Lung microvascular endothelial cell (primary cell): ENCODE measurements around the gene RRAD. TPM values are rescaled to one million over a fixed set of nuclear protein-coding genes. Genes with fewer than 3 reads are reported as not detected.
"Not testable (repeated sequence)": the region's sequence is repeated elsewhere in the genome, so short reads cannot be mapped to it uniquely, and the experiment has no call there.

Experiments used
- DNase-seq, 2 donors: peaks; one replicate each; pipeline versions ENCODE4 v3.0.0 to v3.0.0-alpha.2; 2010; ENCODE audit warnings: low read depth in 2 of 2
- total RNA-seq: library from RNA; depleted of rRNA; stranded (reverse); fragments of >200 nt; gene quantifications from 2 replicates; pipeline ENCODE4 v1.2.1, GENCODE V29; 2014

The RRAD gene
- total RNA-seq, 1 donor from 2014 or later = 0.60 TPM

- DNase-seq = no peak
These were observed 24.5 kb downstream of the RRAD start for GRCh38 chr16:66900721-66901441.

DNA sequence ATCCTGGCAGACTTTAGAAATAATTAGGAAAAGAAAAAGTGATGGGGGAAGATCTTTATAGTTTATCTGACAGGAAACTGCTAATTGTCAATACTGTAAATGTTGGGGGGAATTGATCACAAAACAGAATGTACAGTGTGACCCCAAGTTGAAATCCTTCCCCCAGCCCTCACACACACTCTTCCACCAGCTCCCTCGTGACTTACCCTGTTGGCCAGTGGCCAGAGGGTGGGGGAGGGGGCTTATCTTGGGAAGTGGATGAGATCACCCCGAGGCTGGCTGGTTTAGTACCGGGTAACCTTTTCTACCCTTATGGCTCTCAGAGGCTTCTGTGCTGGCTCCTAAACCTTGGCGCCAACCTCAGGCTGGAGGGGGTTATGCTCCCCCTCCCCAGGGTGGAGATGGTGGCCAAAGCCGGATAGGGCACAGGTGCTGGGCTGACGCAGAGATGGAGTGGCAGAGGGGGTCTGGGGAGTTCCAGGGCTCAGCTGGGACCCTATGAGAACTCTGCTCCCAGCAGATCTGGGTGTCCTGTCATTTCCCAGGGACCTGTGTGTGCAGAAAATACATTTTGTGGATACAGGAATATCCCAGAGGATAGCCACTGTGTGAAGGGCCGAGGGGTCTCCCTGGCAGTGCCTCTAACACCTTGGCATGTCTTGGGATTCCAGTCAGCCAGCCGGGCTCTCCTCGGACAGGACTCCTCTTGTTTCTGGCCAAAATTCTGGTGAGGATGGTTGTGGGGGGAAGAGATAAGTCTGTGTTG lies 25.2 kb downstream of the RRAD start:
- DNase-seq = peak; percentile 31 to 74

GRCh38 chr16:66899310-66899944 lies 25.9 kb downstream of the RRAD start:
- DNase-seq = no peak

DNA sequence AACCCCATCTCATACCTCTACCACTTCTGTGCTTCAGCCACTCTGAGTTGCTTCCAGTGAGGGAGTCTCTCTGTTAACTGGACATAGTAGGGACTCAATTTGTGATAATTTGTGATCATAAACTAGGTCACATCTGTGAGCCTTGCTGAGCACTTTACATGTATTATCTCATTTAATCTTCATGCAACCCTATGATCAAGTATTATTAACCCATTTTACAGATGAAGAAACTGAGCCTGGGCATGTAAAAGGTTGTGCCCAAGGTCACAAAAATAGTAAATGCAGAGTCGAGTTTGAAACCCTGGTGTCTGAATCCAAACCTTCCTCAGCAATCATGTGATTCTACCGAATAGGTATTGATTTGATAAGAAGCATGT lies 26.4 kb downstream of the RRAD start:
- no peak for DNase-seq

- no peak for DNase-seq
These were observed 27.1 kb downstream of the RRAD start for GRCh38 chr16:66898207-66898606.

GRCh38 chr16:66896682-66897081 lies 28.7 kb downstream of the RRAD start:
- not testable (repeated sequence) for DNase-seq

GRCh38 chr16:66895999-66896398 lies 29.3 kb downstream of the RRAD start:
- DNase-seq = no peak

GRCh38 chr16:66895689-66895979 lies 29.7 kb downstream of the RRAD start:
- no peak for DNase-seq

DNA sequence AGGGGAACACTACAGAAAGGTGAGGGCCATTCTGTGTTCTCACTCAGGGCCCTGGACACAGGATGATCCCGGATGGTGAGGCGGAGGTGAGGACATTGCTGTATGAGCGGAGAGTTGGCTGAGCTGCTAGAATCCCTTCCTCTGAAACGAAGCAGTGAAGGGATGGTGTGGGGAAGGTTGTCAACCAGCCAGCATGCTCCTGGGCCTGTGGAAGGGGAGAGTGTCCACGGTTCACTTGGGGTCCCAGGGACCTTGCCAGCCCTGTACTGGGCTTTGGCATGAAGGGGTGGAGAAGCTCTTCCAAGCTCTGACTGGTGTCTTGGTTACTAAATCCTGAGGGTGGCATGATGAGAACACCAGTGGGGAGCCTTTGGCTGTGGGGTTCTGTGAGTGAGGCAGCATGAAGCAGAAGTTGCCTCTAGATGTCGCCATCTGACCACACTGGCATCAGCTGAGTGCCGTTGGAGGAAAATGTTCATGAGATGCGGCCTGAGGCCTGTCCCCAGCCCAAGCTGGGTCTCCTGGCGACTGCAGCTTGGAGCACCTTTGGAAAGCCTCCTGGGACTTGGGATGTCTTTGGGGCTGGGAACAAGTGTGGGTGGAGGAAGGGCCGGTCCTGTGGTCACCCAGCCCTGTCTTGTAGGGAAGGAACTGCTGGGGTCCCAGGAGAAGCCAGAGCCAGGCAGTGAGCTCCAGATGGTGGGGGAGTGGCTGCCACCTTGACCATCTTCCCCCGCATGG lies 30.2 kb downstream of the RRAD start:
- DNase-seq = peak; percentile 79 to 85

- DNase-seq = no peak
These were observed 31.3 kb downstream of the RRAD start for GRCh38 chr16:66894055-66894454.

- DNase-seq = no peak
These were observed 33.5 kb downstream of the RRAD start for GRCh38 chr16:66891797-66892196.

GRCh38 chr16:66891360-66891759 lies 34.0 kb downstream of the RRAD start:
- DNase-seq = no peak

DNA sequence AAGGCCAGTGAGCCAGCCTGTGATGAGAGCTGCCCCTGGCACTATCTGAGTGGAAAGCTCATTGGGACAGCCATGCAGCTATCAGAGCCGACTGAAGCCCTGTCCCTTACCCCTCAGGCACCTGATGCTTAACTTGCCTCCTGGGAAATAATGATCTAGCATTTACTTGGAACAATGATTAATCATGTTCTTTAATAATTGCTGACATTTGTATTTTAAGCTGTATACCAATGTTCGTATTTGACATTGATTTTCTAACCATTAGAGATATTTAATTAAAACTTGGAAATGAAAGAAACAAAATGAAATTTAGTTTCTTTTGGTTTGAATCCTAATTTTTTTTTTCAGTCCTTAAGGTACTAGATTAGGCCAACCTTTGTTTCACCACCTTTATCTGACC lies 34.5 kb downstream of the RRAD start:
- no peak for DNase-seq

DNA sequence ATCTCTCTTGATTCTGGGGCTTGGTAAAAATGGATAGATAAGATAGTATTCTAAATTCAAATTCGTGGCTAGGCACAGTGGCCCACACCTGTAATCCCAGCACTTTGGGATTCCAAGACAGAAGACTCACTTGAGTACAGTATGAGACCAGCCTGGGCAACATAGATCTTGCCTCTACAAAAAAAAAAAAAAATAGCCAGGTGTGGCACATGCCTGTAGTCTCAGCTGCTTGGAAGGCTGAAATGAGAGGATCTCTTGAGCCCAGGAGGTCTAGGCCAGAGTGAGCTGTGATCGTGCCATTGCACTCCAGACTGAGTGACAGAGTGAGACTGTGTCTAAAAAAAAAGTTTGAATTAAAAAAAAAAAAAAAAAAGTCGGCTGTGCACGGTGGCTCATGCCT lies 35.7 kb downstream of the RRAD start:
- no peak for DNase-seq

DNA sequence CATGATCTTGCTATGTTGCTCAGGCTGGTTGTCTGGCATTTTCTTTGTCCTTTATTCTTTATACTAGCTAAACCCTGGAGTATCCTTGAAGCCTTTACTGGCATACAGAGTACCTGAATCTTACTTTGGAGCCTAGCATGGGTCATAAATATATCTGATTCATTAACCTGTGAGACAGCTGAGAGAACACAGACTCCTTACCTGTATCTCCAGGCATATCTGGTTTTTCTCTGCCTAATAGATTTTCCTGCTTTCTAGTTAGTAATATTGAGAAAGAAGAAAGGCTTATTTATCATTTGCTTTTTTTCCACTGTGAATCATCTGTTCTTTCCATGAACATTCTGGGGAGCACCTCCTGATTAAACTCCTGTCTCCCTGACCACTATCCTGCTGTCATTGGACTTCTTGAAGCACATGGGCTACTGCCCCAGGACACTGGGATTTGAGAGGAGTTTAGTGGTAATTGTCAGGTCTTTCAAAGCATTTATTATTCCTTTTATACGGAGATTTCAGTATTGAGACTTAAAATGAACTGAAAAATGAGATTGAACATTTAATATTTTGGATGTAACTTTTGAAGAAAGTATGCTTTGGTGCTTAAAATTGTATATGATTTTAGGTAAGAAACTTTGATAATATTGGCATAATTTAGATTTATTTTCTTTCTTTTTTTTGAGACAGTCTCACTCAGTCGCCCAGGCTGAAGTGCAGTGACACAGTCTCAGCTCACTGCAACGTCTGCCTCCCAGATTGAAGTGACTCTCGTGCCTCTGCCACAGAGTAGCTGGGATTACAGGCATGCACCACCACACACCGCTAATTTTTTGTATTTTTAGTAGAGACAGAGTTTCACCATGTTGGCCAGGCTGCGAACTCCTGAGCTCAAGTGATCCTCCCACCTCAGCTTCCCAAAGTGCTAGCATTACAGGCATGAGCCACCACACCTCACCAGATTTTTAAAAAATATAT lies 36.4 kb downstream of the RRAD start:
- no peak for DNase-seq

GRCh38 chr16:66886914-66887313 lies 38.4 kb downstream of the RRAD start:
- no peak for DNase-seq

DNA sequence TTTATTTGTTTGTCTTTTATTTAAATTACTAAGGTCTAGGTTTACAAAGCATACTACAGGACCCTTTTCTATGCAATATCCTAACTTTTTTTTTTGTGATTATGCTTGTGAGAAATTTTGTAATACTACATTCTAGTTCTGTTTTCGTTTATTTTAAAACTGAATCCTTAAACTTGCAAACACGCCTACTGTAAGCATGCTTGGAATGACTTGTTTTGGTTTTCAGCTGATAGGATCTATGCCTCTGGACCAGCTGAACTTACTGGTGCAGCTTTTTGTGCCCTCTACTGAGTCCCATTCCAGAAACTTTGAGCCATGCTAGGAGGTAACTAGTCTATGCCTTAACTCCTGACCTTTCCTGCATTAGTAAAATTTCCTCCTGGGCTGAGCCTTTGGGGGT lies 39.0 kb downstream of the RRAD start:
- DNase-seq = no peak

DNA sequence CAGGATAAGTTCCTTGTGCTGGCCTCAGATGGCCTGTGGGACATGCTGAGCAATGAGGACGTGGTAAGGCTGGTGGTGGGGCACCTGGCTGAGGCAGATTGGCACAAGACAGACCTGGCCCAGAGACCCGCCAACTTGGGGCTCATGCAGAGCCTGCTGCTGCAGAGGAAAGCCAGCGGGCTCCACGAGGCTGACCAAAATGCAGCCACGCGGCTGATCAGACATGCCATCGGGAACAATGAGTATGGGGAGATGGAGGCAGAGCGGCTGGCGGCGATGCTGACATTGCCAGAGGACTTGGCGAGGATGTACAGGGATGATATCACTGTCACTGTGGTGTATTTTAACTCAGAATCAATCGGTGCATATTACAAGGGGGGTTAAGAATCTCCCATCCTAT lies 39.8 kb downstream of the RRAD start:
- no peak for DNase-seq

DNA sequence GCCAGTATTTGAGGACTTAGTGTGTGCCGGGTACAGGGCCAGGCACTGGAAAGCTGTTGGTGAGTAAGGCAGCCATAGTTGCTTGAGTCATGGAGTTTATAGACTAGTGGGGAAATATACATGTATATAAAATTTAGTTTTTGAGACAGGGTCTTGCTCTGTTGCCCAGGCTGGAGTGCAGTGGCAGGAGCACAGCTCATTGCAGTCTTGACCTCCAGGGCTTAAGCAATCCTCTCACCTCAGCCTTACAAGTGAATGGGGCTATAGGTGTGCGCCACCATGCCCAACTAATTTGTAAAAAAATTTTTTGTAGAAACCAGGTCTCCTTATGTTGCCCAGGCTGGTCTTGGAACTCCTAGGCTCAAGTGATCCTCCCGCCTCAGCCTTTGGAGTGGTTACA lies 42.6 kb downstream of the RRAD start:
- DNase-seq = no peak

- DNase-seq = no peak
These were observed 43.3 kb downstream of the RRAD start for GRCh38 chr16:66881964-66882508.

DNA sequence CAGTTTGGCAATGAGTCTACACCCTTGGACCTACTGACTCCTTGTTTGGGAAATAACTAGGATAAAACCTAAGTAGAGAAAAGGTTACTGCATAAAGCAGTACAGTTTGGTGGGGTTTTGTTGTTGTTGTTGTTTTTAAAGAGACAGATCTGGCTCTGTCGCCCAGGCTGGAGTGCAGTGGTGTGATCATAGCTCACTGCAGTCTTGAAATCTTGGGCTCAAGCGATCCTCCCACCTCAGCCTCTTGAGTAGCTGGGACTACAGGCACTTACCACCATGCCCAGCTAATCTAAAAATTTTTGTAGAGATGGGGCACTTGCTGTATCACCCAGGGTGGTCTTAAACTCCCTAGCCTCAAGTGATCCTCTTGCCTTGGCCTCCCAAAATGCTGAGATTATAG lies 43.8 kb downstream of the RRAD start:
- no peak for DNase-seq
